HepG2 (cell line): Measurements from ENCODE around the gene PLLP.

Experiments used
- CTCF ChIP-seq: sonication (generic); formaldehyde crosslinking; IDR thresholded peaks from 2 replicates; pipeline ENCODE4 v1.5.0; 2020; ENCODE audit warnings: mild to moderate bottlenecking, missing genetic modification reagents, moderate library complexity
- EZH2 ChIP-seq: conservative IDR thresholded peaks from 2 replicates; pipeline ENCODE4 v1.6.1; 2012; ENCODE audit warnings: mild to moderate bottlenecking, low read depth, low read length, moderate library complexity
- HIVEP1 ChIP-seq: sonication (generic); formaldehyde crosslinking; IDR thresholded peaks from 2 replicates; pipeline ENCODE4 v1.4.0; 2020; ENCODE audit warnings: mild to moderate bottlenecking, missing genetic modification reagents
- LBX2 ChIP-seq: sonication (generic); formaldehyde crosslinking; IDR thresholded peaks from 2 replicates; pipeline ENCODE4 v1.5.0; 2020; ENCODE audit warnings: missing genetic modification reagents, mild to moderate bottlenecking, borderline replicate concordance
- YY1 ChIP-seq: IDR thresholded peaks from 2 replicates; pipeline ENCODE4 v1.6.1; 2011; ENCODE audit warnings: low read length, low read depth, moderate library complexity, mild to moderate bottlenecking; ENCODE audit not compliant: insufficient read depth, insufficient replicate concordance

- TF ChIP-seq EZH2 (no peak), HIVEP1 (CRISPR knock-in tag) (no peak), YY1 (peak; percentile 70), LBX2 (no peak), CTCF (CRISPR knock-in tag) (peak; percentile 100)
These were observed 16.1 kb upstream of the PLLP start for GRCh38 chr16:57300387-57301125.
